Activated CD8-positive, alpha-beta T cell treated with anti-CD3 and anti-CD28 coated beads for 36 hours (primary cell): Measurements from ENCODE around the gene TRIM6. TPM values are rescaled to one million over a fixed set of nuclear protein-coding genes. Genes with fewer than 3 reads are reported as not detected.
A peak's percentile ranks its signal among the peaks of the same experiment; 100 is the strongest.

Experiments used
- ATAC-seq: fragments of 200-7000 bp; cut with Tn5 transposase; one replicate; pipeline ENCODE4 v1.10.0; 2021; ENCODE audit warnings: mild to moderate bottlenecking, moderate library complexity
- CTCF ChIA-PET: fragments of 350-600 bp; sonication (Branson Sonifier 250); formaldehyde crosslinking; loops from one replicate; lab custom pipeline; 2021; ENCODE audit warnings: antibody characterized with exemption; lab: Charles Lee
- POLR2A ChIA-PET: fragments of 350-600 bp; sonication (Branson Sonifier 250); formaldehyde crosslinking; loops from one replicate; lab custom pipeline; 2021; ENCODE audit warnings: antibody characterized with exemption; lab: Charles Lee
- DNase-seq: peaks from one replicate; pipeline ENCODE4 v3.0.0-alpha.2; 2020
- H3K27ac Mint-ChIP-seq: one replicate; pipeline ENCODE4 v1.8.0; 2021; ENCODE audit warnings: mild to moderate bottlenecking, mixed read lengths
- H3K27me3 Mint-ChIP-seq: one replicate; pipeline ENCODE4 v1.8.0; 2021; ENCODE audit warnings: mixed read lengths
- H3K36me3 Mint-ChIP-seq: one replicate; pipeline ENCODE4 v1.8.0; 2021; ENCODE audit warnings: low read depth, mixed read lengths
- H3K4me1 Mint-ChIP-seq: one replicate; pipeline ENCODE4 v1.8.0; 2021; ENCODE audit warnings: low read depth, mixed read lengths
- H3K4me3 Mint-ChIP-seq: one replicate; pipeline ENCODE4 v1.8.0; 2021; ENCODE audit warnings: mild to moderate bottlenecking, moderate library complexity, mixed read lengths
- H3K9me3 Mint-ChIP-seq: one replicate; pipeline ENCODE4 v1.8.0; 2021; ENCODE audit warnings: mixed read lengths
- CTCF ChIP-seq: fragments of 200-600 bp; IDR thresholded peaks from one replicate; pipeline ENCODE4 v1.8.0; 2022; ENCODE audit warnings: antibody characterized with exemption, mild to moderate bottlenecking
- intact Hi-C: fragments of 100-400 bp; cut with micrococcal nuclease; formaldehyde crosslinking; loops from one replicate; pipeline ENCODE4 v1.10.0; 2022
- total RNA-seq, 2 experiments: library from RNA; stranded (reverse); gene quantifications; one replicate each; pipeline ENCODE4 v1.2.3, GENCODE V29; 2021

Gene TRIM6
- total RNA-seq, 2 experiments from 2014 or later: 0.32 to 0.47 TPM

- Mint-ChIP-seq H3K4me3 (no peak overlapping the region), H3K27ac (no peak overlapping the region), H3K36me3 (peaks cover 2% of the 10 kb centered on the region), H3K9me3 (no peaks in the 10 kb centered on the region), H3K4me1 (no peaks in the 10 kb centered on the region), H3K27me3 (peaks cover 15% of the 10 kb centered on the region)
- ChIA-PET CTCF (no interaction called here), POLR2A (no interaction called here)
- DNase-seq (no peak), ATAC-seq (no peak)
- TF ChIP-seq CTCF: no peak
- intact Hi-C loops: no loop called here
Observed at GRCh38 chr11:5553343-5553742, 43.1 kb upstream of the TRIM6 start.

- TF ChIP-seq CTCF: no peak
- POLR2A ChIA-PET: no interaction called here
- H3K4me1 Mint-ChIP-seq: no peaks in the 10 kb centered on the region
- H3K9me3 Mint-ChIP-seq: no peaks in the 10 kb centered on the region
- peaks cover 12% of the 10 kb centered on the region for H3K27me3 Mint-ChIP-seq
- H3K4me3 Mint-ChIP-seq: no peak overlapping the region
- H3K36me3 Mint-ChIP-seq: no peaks in the 10 kb centered on the region
- H3K27ac Mint-ChIP-seq: no peak overlapping the region
- CTCF ChIA-PET: no interaction called here
- DNase-seq (no peak), ATAC-seq (no peak)
- intact Hi-C loops: no loop called here
Observed at GRCh38 chr11:5556596-5557188, 39.7 kb upstream of the TRIM6 start.

GRCh38 chr11:5557751-5558150 lies 38.7 kb upstream of the TRIM6 start:
- Mint-ChIP-seq H3K27ac (no peak overlapping the region), H3K4me3 (no peak overlapping the region), H3K9me3 (no peaks in the 10 kb centered on the region), H3K36me3 (no peaks in the 10 kb centered on the region), H3K27me3 (peaks cover 5% of the 10 kb centered on the region), H3K4me1 (no peaks in the 10 kb centered on the region)
- POLR2A ChIA-PET: no interaction called here
- TF ChIP-seq CTCF: no peak
- intact Hi-C loops: no loop called here
- no peak for ATAC-seq
- CTCF ChIA-PET: no interaction called here
- no peak for DNase-seq

- ChIA-PET POLR2A (no interaction called here), CTCF (interaction anchor here (1.5 kb wide), 1 partner anchor 88 kb away, joined by 3 read pairs; no protein-coding TSS in a partner anchor)
- Mint-ChIP-seq H3K27me3 (no peaks in the 10 kb centered on the region), H3K4me3 (no peak overlapping the region), H3K9me3 (peaks cover 2% of the 10 kb centered on the region), H3K4me1 (peaks cover 5% of the 10 kb centered on the region), H3K36me3 (no peaks in the 10 kb centered on the region), H3K27ac (no peak overlapping the region)
- DNase-seq (no peak), ATAC-seq (peak; percentile 62)
- TF ChIP-seq CTCF: no peak
- intact Hi-C loops: no loop called here
Observed at GRCh38 chr11:5564259-5565019, 32.0 kb upstream of the TRIM6 start.

- H3K36me3 Mint-ChIP-seq: no peaks in the 10 kb centered on the region
- DNase-seq (no peak), ATAC-seq (no peak)
- no peaks in the 10 kb centered on the region for H3K27me3 Mint-ChIP-seq
- no peaks in the 10 kb centered on the region for H3K9me3 Mint-ChIP-seq
- H3K4me1 Mint-ChIP-seq: no peaks in the 10 kb centered on the region
- intact Hi-C loops: no loop called here
- ChIA-PET CTCF (no interaction called here), POLR2A (no interaction called here)
- TF ChIP-seq CTCF: no peak
- H3K27ac Mint-ChIP-seq: no peak overlapping the region
- no peak overlapping the region for H3K4me3 Mint-ChIP-seq
Observed at GRCh38 chr11:5574654-5575053, 21.8 kb upstream of the TRIM6 start.
